GM19099 (cell line): ENCODE measurements around the gene ETV4.

ENCODE experiments used
- POLR2A ChIP-seq: IDR thresholded peaks from 3 replicates; pipeline ENCODE4 v1.6.1; 2011; ENCODE audit warnings: low read depth; ENCODE audit not compliant: insufficient read length; ENCODE audit errors: extremely low read depth

ETV4 gene

GRCh38 chr17:43536236-43536992, 9.7 kb downstream of the ETV4 start:
- no peak for TF ChIP-seq POLR2A

- no peak for TF ChIP-seq POLR2A
These were observed 11.2 kb downstream of the ETV4 start for GRCh38 chr17:43534909-43535308.

GRCh38 chr17:43533699-43534098, 12.4 kb downstream of the ETV4 start:
- TF ChIP-seq POLR2A = no peak

GRCh38 chr17:43532581-43532980, 13.6 kb downstream of the ETV4 start:
- TF ChIP-seq POLR2A = no peak

- TF ChIP-seq POLR2A = no peak
These were observed 14.2 kb downstream of the ETV4 start for GRCh38 chr17:43531955-43532354.

- TF ChIP-seq POLR2A = no peak
These were observed 15.1 kb downstream of the ETV4 start for GRCh38 chr17:43531082-43531378.

GRCh38 chr17:43530288-43531081, 15.7 kb downstream of the ETV4 start:
- no peak for TF ChIP-seq POLR2A

GRCh38 chr17:43529947-43530287, 16.2 kb downstream of the ETV4 start:
- TF ChIP-seq POLR2A = no peak

- TF ChIP-seq POLR2A = no peak
These were observed 16.9 kb downstream of the ETV4 start for GRCh38 chr17:43528988-43529814.

- no peak for TF ChIP-seq POLR2A
These were observed 17.7 kb downstream of the ETV4 start for GRCh38 chr17:43528319-43528987.

GRCh38 chr17:43526886-43527648, 19.1 kb downstream of the ETV4 start:
- no peak for TF ChIP-seq POLR2A

GRCh38 chr17:43524945-43525575, 21.1 kb downstream of the ETV4 start:
- no peak for TF ChIP-seq POLR2A

GRCh38 chr17:43521389-43521788, 24.8 kb downstream of the ETV4 start:
- TF ChIP-seq POLR2A = no peak
